ENCODE data around the gene TTC19.
"Not testable (repeated sequence)": the region's sequence is repeated elsewhere in the genome, so short reads cannot be mapped to it uniquely, and the experiment has no call there.

TTC19 gene

DNA sequence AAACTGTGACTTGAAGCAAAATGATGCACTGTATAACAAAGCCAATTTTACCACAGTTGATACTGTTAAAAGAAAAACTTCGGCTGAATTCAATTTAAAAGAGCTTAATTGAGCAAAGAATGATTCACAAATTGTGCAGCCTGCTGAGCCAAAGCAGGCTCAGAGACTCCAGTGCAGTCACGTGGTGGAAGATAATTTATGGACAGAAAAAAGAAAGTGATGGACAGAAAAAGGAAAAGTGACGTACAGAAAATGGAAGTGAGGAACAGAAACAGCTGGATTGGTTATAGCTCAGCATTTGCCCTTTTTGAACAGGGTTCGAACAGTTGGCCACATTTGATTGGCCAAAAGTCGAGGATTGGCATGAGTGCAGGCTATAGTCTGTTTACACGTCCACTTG lies 25.8 kb upstream of the TTC19 start:
- DNase-seq, result no peak

GRCh38 chr17:15977894-15978293 lies 21.7 kb upstream of the TTC19 start:
- no peak for DNase-seq

DNA sequence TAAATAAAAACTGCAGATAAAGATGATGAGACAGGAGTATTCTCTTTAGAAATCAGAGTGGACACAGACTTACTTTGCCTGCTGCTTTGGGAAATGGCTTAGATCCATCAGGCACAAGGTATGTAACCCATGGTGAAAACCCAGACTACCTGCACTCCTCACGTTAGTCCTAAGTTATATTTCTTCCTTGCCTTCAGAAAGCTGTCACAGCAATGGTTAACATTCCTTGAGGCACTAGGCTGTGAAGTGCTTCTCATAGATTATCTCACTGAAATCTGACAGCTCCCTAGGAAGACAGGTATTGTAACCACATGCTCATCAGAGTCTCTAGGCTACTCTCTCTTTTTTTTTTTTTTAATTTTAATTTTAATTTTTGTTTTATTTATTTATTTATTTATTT lies 21.0 kb upstream of the TTC19 start:
- DNase-seq, result no peak

DNA sequence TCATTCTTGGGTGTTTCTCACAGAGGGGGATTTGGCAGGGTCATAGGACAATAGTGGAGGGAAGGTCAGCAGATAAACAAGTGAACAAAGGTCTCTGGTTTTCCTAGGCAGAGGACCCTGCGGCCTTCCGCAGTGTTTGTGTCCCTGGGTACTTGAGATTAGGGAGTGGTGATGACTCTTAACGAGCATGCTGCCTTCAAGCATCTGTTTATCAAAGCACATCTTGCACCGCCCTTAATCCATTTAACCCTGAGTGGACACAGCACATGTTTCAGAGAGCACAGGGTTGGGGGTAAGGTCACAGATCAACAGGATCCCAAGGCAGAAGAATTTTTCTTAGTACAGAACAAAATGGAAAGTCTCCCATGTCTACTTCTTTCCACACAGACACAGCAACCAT lies 20.6 kb upstream of the TTC19 start:
- not testable (repeated sequence) for DNase-seq

DNA sequence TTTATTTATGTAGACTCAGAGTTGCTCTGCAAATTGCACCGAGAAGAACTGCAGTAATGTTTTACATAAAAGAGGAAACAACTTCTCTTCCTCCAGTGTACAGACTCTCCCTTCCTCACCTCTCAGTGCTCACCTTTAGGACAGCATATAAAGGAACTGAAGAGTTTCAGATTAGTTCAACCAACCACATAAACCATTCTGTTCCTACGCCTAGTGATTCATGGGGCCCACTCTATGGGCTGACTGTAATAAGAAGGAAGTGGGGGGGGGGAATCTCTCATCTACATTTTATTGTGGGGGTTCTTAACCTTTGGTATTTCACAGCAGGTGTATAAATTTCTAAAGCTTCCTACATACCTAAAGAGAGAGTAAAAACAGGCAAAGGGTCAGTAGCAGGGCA lies 18.4 kb upstream of the TTC19 start:
- no peak for DNase-seq

GRCh38 chr17:15981646-15982580 lies 17.7 kb upstream of the TTC19 start:
- no peak for DNase-seq

DNA sequence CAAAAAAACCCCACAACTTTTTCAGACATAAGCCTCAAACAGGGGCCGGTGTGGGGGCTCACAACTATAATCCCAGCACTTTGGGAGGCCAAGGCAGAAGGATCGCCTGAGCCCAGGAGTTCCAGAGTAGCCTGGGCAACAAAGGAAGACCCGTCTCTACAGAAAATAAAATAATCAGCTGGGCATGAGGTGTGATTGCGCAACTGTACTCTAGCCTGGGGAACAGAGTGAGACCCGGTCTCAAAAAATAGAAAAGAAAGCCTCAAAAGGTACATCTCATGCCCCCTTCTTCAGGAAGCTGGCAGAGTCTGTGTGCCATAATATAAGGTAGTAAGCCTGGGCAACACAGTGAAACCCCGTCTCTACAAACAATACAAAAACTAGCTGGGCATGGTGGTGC lies 3.3 kb upstream of the TTC19 start:
- DNase-seq, result no peak

DNA sequence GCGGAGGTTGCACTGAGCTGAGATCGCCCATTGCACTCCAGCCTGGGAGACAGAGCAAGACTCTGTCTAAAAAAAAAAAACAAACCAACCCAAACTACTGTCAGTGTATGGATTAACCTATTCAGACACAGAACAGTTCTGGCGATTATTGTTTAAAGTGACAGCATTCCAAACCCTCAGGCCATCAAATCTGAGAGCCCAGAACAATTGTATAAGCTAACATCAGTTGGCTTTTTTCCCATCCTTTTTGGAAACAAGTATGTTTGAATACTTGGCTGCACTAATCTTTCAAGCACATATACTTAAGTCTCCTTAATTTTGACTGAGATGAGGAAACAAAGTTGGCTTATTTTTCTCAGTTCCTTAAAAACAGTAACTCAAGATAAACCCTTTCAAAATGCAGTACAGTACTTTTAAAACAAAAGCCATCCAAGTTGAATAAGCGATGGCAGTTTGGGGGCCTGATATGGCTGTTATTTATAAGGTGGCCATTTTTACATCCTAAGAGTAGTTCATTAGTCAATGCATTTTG lies 1.5 kb upstream of the TTC19 start:
- no peak for DNase-seq

- DNase-seq, result no peak
Observed at GRCh38 chr17:15999974-16000827, 577 bp downstream of the TTC19 start.

- no peak for DNase-seq
Observed at GRCh38 chr17:16001226-16001897, 1.7 kb downstream of the TTC19 start.

- no peak for DNase-seq
Observed at GRCh38 chr17:16002708-16003260, 3.2 kb downstream of the TTC19 start.

- no peak for DNase-seq
Observed at GRCh38 chr17:16003841-16004240, 4.2 kb downstream of the TTC19 start.

DNA sequence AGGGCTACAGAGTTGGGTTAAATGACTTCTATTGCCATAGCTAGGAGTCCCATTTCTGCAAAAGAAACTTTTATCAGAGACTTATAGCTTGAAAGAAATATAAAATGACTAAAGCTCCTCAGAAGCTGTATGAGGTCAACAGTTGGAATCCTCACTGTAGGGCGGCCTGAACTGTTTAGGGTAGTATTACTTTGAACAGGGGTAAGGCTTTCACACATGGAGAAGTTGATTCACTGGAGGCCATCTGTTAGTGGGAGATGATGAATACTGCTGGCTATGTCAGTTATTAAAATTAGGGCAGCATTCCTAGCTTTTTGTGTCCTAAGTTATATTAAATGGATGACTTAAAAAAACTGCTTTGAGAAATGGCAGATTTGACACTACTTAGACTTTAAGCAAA lies 6.0 kb downstream of the TTC19 start:
- no peak for DNase-seq

GRCh38 chr17:16007439-16007838 lies 7.8 kb downstream of the TTC19 start:
- DNase-seq, result no peak

DNA sequence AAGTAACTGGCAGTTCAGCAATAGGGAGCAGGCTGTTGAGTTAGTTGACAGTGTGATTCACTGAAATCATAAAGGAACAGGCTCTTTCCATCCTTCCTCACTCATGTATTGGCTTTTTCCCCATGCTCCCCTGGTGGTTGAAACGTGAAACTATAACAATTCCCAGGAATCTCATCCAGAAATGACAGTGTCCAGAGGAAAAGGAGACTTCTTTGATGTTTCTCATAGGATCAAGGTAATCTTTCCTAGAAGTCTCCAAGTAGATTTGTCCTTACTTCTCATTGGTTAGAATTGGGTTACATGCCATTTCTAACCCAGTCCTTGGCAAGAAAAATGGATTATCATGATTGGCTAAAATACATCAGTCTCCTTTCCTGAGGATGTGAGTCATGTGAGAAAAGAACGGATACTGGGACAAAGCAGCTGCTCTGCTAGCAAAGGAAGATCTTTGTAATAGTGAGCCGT lies 14.4 kb downstream of the TTC19 start:
- DNase-seq, result peak; percentile 74

GRCh38 chr17:16019347-16019746 lies 19.7 kb downstream of the TTC19 start:
- DNase-seq, result no peak

GRCh38 chr17:16023881-16024280 lies 24.3 kb downstream of the TTC19 start:
- no peak for DNase-seq

DNA sequence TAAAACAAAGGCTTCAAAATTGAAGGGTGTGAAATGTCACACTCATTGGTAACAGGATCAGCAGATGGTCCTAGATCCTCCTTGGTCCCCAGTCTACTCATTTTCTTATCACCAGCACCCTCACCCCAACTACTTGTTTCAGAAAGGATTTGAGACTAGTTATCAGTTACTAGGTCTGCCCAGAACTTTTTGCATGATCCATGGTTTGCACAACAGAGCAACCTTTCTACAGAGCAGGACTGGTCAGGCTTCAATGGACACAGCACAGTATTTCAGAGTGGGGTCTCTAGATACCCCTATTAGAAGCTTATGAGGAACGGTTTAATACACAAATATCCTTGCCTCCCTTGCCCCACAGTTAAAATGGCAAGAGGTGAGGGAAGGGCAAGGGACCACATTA lies 25.6 kb downstream of the TTC19 start:
- DNase-seq, result no peak

DNA sequence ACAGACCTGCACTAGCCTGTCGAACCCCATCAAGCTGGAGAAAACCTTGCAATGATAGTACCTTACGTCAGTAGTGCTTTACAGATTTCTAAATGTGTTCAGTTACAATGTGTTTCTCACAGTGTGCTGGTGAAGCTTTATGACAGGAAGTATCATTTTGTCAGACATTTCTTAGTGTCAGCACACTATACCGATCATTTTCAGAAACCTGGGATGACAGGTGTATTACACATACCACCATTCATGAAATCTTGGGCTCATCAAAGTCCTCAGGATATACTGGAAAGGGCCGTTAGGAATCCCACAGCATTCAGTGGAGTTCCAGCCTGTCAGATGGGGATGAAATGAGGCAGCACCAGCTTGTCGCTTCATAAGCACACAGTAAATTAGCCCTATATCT lies 27.3 kb downstream of the TTC19 start:
- no peak for DNase-seq

GRCh38 chr17:16027708-16028584 lies 28.3 kb downstream of the TTC19 start:
- DNase-seq, result peak; percentile 93

DNA sequence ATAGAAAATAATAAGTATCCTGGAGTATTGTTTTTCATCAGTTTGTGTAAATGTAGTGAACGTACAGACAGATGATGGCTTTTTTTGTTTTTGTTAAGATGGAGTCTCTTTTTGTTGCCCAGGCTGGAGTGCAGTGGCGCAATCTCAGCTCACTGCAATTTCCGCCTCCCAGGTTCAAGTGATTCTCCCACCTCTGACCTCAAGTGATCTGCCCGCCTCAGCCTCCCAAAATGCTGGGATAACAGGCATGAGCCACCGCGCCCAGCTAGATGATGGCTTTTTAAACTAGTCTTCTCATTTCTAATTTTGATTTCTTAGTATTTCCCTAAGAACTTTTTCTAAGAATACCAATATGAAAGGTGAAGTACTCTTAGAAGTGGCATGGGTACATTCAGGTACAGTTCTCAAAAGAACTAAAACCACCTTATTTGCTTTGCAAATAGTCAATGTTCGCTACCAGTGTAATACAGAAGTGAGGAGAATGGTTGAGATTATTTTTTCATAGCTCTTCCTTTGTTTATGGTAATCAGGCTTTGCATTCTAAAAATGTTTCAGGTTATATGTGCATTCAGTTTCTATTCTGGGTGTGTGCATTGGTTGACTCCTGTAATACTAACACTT lies 34.2 kb downstream of the TTC19 start:
- DNase-seq, result no peak

All from kidney glomerular epithelial cell (primary cell).